K562 (cell line): ENCODE results near the gene CYBRD1. TPM values are rescaled to one million over a fixed set of nuclear protein-coding genes. Genes with fewer than 3 reads are reported as not detected.
A peak's percentile ranks its signal among the peaks of the same experiment; 100 is the strongest.

Experiments used
- AFF4 ChIP-seq: sonication (generic); formaldehyde crosslinking; IDR thresholded peaks from 2 replicates; pipeline ENCODE4 v1.8.0; 2023; ENCODE audit warnings: mild to moderate bottlenecking, missing genetic modification reagents
- ATF3 ChIP-seq, 2 experiments: fragments of 450-650 bp in 1 of 2; sonication (generic) in 1 of 2; formaldehyde crosslinking in 1 of 2; IDR thresholded peaks in 1 of 2; conservative IDR thresholded peaks in 1 of 2; 2 replicates each; pipeline versions ENCODE4 v1.6.1 to v1.8.1; 2016 to 2023; ENCODE audit warnings: mild to moderate bottlenecking in 2 of 2, moderate library complexity in 2 of 2, inconsistent platforms in 1 of 2, missing genetic modification reagents in 1 of 2
- FIP1L1 ChIP-seq: fragments of 200-400 bp; formaldehyde crosslinking; IDR thresholded peaks from 2 replicates; pipeline ENCODE4 v1.6.1; 2018; ENCODE audit warnings: mild to moderate bottlenecking, low read depth, low read length; ENCODE audit not compliant: poor library complexity, severe bottlenecking
- GABPB2 ChIP-seq: fragments of 250-450 bp; sonication (Bioruptor Pico); conservative IDR thresholded peaks from 2 replicates; pipeline ENCODE4 v1.5.1; 2021; ENCODE audit warnings: mild to moderate bottlenecking
- HDAC1 ChIP-seq, 2 experiments: fragments of 450-650 bp; IDR thresholded peaks; 2 replicates each; pipeline ENCODE4 v1.6.1; 2016 to 2017; ENCODE audit warnings: inconsistent platforms in 1 of 2, mild to moderate bottlenecking in 1 of 2, moderate library complexity in 1 of 2
- NRF1 ChIP-seq, 2 experiments: fragments of 450-650 bp; IDR thresholded peaks in 1 of 2; conservative IDR thresholded peaks in 1 of 2; 2 replicates each; pipeline ENCODE4 v1.6.1; 2014; ENCODE audit warnings: mild to moderate bottlenecking in 2 of 2
- PTRF ChIP-seq: fragments of 450-650 bp; IDR thresholded peaks from 2 replicates; pipeline ENCODE4 v1.6.1; 2016; ENCODE audit warnings: mild to moderate bottlenecking, missing genetic modification characterization, missing compliant biosample characterization
- RB1 ChIP-seq: fragments of 450-650 bp; IDR thresholded peaks from 2 replicates; pipeline ENCODE4 v1.6.1; 2017; ENCODE audit warnings: low read depth, mild to moderate bottlenecking
- RBM15 ChIP-seq: fragments of 200-400 bp; formaldehyde crosslinking; IDR thresholded peaks from 2 replicates; pipeline ENCODE4 v1.6.1; 2018; ENCODE audit warnings: mild to moderate bottlenecking, low read length, moderate library complexity; ENCODE audit not compliant: insufficient read depth
- SIN3A ChIP-seq, 2 experiments: fragments of 150-350 bp in 1 of 2; IDR thresholded peaks; 2 replicates each; pipeline ENCODE4 v1.6.1; 2011 to 2016; ENCODE audit warnings: borderline replicate concordance in 2 of 2, low read depth in 2 of 2, low read length in 2 of 2, mild to moderate bottlenecking in 2 of 2, moderate library complexity in 2 of 2; ENCODE audit not compliant: control insufficient read depth in 1 of 2
- SLC30A9 ChIP-seq: fragments of 250-450 bp; sonication (Bioruptor Pico); IDR thresholded peaks from 2 replicates; pipeline ENCODE4 v1.8.0; 2022; ENCODE audit warnings: mild to moderate bottlenecking, moderate library complexity
- SP2 ChIP-seq: IDR thresholded peaks from 2 replicates; pipeline ENCODE4 v1.6.1; 2011; ENCODE audit warnings: mild to moderate bottlenecking, low read depth, low read length, moderate library complexity; ENCODE audit not compliant: poor library complexity, severe bottlenecking; ENCODE audit errors: extremely low read depth
- STAT5B ChIP-seq: fragments of 250-450 bp; sonication (Bioruptor Pico); IDR thresholded peaks from 2 replicates; pipeline ENCODE4 v1.8.0; 2021; ENCODE audit warnings: mild to moderate bottlenecking, inconsistent platforms
- TOE1 ChIP-seq, 2 experiments: fragments of 450-650 bp in 1 of 2; sonication (generic) in 1 of 2; formaldehyde crosslinking in 1 of 2; IDR thresholded peaks; 2 replicates each; pipeline versions ENCODE4 v1.7.1 to v1.8.0; 2016 to 2022; ENCODE audit warnings: borderline replicate concordance in 2 of 2, mild to moderate bottlenecking in 2 of 2, antibody characterized with exemption in 1 of 2, inconsistent platforms in 1 of 2, low read depth in 1 of 2, missing genetic modification reagents in 1 of 2, moderate library complexity in 1 of 2
- U2AF2 ChIP-seq: fragments of 200-400 bp; formaldehyde crosslinking; optimal IDR thresholded peaks from 2 replicates; pipeline ENCODE3; 2017; ENCODE audit warnings: low read depth, mild to moderate bottlenecking, low read length
- ZNF347 ChIP-seq: fragments of 450-650 bp; formaldehyde crosslinking; IDR thresholded peaks from 2 replicates; pipeline ENCODE4 v1.4.0; 2020; ENCODE audit warnings: low read depth, mild to moderate bottlenecking, moderate library complexity
- ZNF445 ChIP-seq: fragments of 250-450 bp; sonication (Bioruptor Pico); IDR thresholded peaks from 2 replicates; pipeline ENCODE4 v1.4.0; 2020; ENCODE audit warnings: low read depth, mild to moderate bottlenecking, moderate library complexity
- ZNF561 ChIP-seq: fragments of 450-650 bp; formaldehyde crosslinking; conservative IDR thresholded peaks from 2 replicates; pipeline ENCODE4 v1.4.0; 2020; ENCODE audit warnings: mild to moderate bottlenecking, moderate library complexity
- ZNF695 ChIP-seq: fragments of 450-650 bp; formaldehyde crosslinking; IDR thresholded peaks from 2 replicates; pipeline ENCODE4 v1.4.0; 2020; ENCODE audit warnings: mild to moderate bottlenecking, moderate library complexity
- ZNF717 ChIP-seq: fragments of 250-450 bp; sonication (Bioruptor Pico); IDR thresholded peaks from 2 replicates; pipeline ENCODE4 v1.5.0; 2021
- polyA plus RNA-seq, 8 experiments: library from polyadenylated mRNA; depleted of rRNA in 4 of 8; stranded (reverse) in 5 of 8; unstranded in 3 of 8; fragments of >200 nt; fragmentation: Nextera tagmentation in 2 of 8; fragmentation: Illumina TruSeq in 1 of 8; extraction: Ambion mirVana in 2 of 8; extraction: Trizol in 1 of 8; gene quantifications; 2 replicates each; pipeline versions ENCODE4 v1.2.1 to v1.2.3, GENCODE V29; 2011 to 2014; ENCODE audit warnings: inconsistent platforms in 1 of 8, missing spikeins in 1 of 8
- total RNA-seq, 7 experiments: library from RNA; depleted of rRNA in 6 of 7; stranded (reverse); fragments of >200 nt in 6 of 7; fragmentation: Illumina TruSeq in 2 of 7; extraction: Trizol in 2 of 7; gene quantifications; 2 replicates each; pipeline versions ENCODE4 v1.2.1 to v1.2.3, GENCODE V29; 2011 to 2021; ENCODE audit warnings: low replicate concordance in 1 of 7

CYBRD1 gene
- total and polyA plus RNA-seq, 9 of the 15 experiments (the other 6 are each of a cell fraction or from before 2014, with no cell fraction given) = 9.6 to 22.4 (median 15.6) TPM

- peak; percentile 43 for TF ChIP-seq FIP1L1
- no peak for TF ChIP-seq AFF4 (CRISPR knock-in tag)
- peak in 1 of 2 experiments; percentile 46; a peak in 2 of 4 replicates for TF ChIP-seq SIN3A (IDR thresholded peaks at IDR 0.05; ENCODE audit: borderline replicate concordance in 2 of 2, control insufficient read depth in 1 of 2, low read depth in 2 of 2, low read length in 2 of 2)
- no peak; the same call in 1 of the 2 replicates for TF ChIP-seq ZNF695
- no peak for TF ChIP-seq ZNF347
- no peak for TF ChIP-seq SLC30A9 (CRISPR knock-in tag)
- no peak for TF ChIP-seq ZNF561 (CRISPR knock-in tag)
- 0 out of 2 replicates have a peak, but pooled peaks have one; percentile 37 for TF ChIP-seq ZNF445
- no peak for TF ChIP-seq ZNF717 (CRISPR knock-in tag)
- peak in 1 of 2 experiments; percentile 44; a peak in 2 of 4 replicates for TF ChIP-seq NRF1 (conservative IDR thresholded peaks at IDR 0.05 in 1 of 2, IDR thresholded peaks at IDR 0.05 in 1 of 2)
- TF ChIP-seq RBM15 = no peak
- no peak for TF ChIP-seq U2AF2
- TF ChIP-seq STAT5B (CRISPR knock-in tag) = no peak
- TF ChIP-seq SP2 = no peak
- TF ChIP-seq TOE1 (IDR thresholded peaks at IDR 0.05; ENCODE audit: borderline replicate concordance) = peak; percentile 77; the same call in 1 of the 2 replicates
- no peak for TF ChIP-seq TOE1 (CRISPR knock-in tag; IDR thresholded peaks at IDR 0.05; ENCODE audit: borderline replicate concordance, low read depth)
- TF ChIP-seq ATF3 (IDR thresholded peaks at IDR 0.05) = no peak; the same call in 1 of the 2 replicates
- 0 out of 2 replicates have a peak, but pooled peaks have one; percentile 27 for TF ChIP-seq ATF3 (CRISPR knock-in tag; conservative IDR thresholded peaks at IDR 0.05)
- 0 out of 2 replicates have a peak, but pooled peaks have one; percentile 42 for TF ChIP-seq GABPB2 (CRISPR knock-in tag)
- no peak for TF ChIP-seq HDAC1 (IDR thresholded peaks at IDR 0.05)
- TF ChIP-seq RB1 = peak; percentile 83
- no peak for TF ChIP-seq PTRF (tag)
These were observed at the start of gene CYBRD1 (continued) for GRCh38 chr2:171522052-171522787.
